Mucosa of gallbladder (tissue), 1 donor: ENCODE measurements around the gene GRIN3B. TPM values are rescaled to one million over a fixed set of nuclear protein-coding genes. Genes with fewer than 3 reads are reported as not detected.

Experiments used
- DNase-seq: peaks from one replicate; pipeline ENCODE4 v3.0.0-alpha.2; 2020; ENCODE audit warnings: low spot score
- total RNA-seq: library from RNA; stranded (reverse); gene quantifications from one replicate; pipeline ENCODE4 v1.2.1, GENCODE V29; 2021
- donor health status: DM: no; HTN: no; CAD: no.

The GRIN3B gene
- total RNA-seq, 1 donor from 2014 or later = 0.06 TPM

GRCh38 chr19:1041835-1042685 is 41.8 kb downstream of the GRIN3B start:
- no peak for DNase-seq

DNA sequence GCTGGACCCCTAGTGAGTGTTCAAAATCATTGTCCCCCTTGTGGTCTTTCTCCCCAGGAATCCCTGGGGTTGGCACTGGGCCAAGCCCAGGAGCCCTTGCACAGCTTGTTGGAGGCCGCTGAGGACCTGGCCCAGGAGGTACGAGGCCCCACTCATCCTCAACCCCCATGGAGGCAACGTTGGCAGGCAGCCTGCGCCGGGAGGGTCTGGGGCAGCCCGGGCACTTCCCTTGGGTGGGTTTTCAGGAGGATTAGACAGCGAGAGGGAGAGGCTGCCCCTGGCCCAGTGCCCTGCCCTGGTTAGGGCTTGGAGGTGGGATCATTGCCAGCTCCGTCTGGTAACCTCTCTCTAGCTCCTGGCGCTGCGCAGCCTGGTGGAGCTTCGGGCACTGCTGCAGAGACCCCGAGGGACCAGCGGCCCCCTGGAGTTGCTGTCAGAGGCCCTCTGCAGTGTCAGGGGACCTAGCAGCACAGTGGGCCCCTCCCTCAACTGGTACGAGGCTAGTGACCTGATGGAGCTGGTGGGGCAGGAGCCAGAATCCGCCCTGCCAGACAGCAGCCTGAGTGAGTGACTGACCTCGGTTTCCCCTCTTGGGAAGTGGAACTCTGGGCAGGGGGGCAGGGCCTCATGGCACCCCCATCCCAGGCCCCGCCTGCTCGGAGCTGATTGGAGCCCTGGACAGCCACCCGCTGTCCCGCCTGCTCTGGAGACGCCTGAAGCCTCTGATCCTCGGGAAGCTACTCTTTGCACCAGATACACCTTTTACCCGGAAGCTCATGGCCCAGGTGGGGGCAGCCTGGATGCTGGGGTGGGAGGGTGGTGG is 42.7 kb downstream of the GRIN3B start:
- no peak for DNase-seq

- no peak for DNase-seq
Measured at GRCh38 chr19:1045247-1045603, 45.0 kb downstream of the GRIN3B start.

DNA sequence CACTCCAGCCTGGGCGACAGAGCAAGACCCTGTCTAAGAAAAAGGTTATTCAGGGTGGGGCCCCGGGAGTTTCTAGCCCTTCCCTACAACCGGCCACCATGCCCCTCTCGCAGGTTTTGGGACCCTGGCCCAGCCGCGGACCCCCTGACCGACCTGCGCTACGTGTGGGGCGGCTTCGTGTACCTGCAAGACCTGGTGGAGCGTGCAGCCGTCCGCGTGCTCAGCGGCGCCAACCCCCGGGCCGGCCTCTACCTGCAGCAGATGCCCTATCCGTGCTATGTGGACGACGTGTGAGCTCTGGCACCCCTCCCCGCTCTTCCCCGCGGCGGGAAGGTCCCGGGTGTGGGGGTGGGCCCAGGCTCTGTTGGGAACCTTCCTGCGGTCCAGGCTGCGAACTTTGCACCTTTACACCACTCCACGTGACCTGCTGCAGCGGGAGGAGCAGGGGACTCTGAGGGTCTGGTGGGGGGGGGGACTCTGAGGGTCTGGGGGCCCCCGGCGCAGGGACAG is 46.0 kb downstream of the GRIN3B start:
- no peak for DNase-seq

GRCh38 chr19:1046836-1047695 is 46.8 kb downstream of the GRIN3B start:
- no peak for DNase-seq

GRCh38 chr19:1047696-1048147 is 47.5 kb downstream of the GRIN3B start:
- DNase-seq = no peak

- no peak for DNase-seq
Measured at GRCh38 chr19:1049106-1049505, 48.9 kb downstream of the GRIN3B start.

GRCh38 chr19:1049800-1050199 is 49.6 kb downstream of the GRIN3B start:
- DNase-seq = no peak

DNA sequence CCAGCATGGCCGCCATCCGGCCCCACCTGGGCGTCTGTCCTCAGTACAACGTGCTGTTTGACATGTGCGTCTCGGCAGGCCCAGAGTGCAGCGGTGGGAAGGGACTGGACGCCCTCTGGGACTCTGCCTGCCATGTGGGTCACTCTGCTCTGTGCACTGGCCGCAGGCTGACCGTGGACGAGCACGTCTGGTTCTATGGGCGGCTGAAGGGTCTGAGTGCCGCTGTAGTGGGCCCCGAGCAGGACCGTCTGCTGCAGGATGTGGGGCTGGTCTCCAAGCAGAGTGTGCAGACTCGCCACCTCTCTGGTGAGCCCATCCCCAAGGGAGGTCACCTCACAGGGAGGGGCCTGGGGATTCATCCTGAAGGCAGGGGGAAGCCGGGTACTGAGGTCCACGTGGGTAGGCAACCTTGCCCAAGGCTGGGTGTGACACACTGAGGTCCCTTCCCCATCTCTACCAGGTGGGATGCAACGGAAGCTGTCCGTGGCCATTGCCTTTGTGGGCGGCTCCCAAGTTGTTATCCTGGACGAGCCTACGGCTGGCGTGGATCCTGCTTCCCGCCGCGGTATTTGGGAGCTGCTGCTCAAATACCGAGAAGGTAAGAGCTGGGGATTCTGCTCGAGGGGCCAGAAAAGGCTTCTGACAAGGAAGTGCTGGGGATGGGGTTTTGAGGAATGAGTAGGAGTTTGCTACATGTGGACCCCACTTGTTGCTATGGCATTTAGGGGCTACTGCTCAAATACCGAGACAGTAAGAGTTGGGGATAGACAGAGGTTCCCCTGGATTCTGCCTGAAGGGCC is 51.0 kb downstream of the GRIN3B start:
- no peak for DNase-seq

- no peak for DNase-seq
Measured at GRCh38 chr19:1051791-1052190, 51.6 kb downstream of the GRIN3B start.

DNA sequence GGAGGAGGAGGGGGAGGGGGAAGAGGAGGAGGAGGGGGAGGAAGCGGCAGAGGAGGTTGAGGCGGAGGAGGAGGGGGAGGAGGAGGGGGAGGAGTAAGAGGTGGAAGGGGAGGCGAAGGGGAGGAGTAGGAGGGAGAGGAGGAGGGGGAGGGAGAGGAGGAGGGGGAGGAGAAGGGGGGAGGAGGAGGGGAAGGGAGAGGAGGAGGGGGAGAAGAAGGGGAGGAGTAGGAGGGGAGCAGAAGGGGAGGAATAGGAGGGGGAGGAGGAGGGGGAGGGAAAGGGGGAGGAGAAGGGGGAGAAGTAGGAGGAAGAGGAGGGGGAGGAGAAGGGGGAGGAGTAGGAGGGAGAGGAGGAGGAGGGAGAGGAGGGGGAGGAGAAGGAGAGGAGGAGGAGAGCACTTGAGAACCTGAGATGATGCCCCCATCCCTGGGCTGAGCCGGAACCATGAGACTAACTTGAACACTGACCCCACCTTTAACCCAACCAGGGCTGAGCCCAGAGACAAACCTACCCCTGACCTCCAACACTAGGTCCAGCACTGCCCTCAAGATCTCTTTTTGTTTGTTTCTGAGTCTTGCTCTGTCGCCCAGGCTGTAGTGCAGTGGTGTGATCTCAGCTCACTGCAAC is 52.2 kb downstream of the GRIN3B start:
- DNase-seq = no peak

DNA sequence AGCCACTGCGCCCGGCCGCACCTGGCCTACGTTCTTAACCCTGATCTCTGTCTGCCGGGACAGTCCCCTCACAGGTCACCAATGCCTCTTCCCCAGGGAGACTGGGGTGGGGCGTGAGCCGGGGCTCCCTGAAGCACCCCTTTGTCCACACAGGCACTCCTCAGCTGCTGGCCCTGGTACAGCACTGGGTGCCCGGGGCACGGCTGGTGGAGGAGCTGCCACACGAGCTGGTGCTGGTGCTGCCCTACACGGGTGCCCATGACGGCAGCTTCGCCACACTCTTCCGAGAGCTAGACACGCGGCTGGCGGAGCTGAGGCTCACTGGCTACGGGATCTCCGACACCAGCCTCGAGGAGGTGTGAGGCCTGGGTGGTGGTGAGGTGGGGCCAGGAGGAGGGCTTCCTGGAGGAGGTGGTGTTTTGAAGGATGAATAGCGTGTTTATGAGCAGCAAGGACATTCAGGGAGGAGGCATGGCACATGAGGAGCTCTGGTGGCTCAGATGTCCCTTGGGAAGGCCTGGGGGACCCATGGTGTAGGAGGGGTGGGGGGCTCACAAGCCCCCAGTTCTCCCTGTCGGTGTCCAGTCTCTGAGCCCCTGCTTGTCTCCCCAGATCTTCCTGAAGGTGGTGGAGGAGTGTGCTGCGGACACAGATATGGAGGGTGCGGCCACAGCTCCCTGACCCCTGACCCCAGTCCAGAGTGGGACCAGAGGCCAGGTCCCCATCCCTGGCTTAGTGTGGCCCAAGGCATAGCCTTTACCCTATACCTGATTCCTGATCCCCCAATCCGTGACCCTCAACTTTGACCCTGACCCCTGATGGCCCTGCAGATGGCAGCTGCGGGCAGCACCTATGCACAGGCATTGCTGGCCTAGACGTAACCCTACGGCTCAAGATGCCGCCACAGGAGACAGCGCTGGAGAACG is 53.2 kb downstream of the GRIN3B start:
- no peak for DNase-seq

DNA sequence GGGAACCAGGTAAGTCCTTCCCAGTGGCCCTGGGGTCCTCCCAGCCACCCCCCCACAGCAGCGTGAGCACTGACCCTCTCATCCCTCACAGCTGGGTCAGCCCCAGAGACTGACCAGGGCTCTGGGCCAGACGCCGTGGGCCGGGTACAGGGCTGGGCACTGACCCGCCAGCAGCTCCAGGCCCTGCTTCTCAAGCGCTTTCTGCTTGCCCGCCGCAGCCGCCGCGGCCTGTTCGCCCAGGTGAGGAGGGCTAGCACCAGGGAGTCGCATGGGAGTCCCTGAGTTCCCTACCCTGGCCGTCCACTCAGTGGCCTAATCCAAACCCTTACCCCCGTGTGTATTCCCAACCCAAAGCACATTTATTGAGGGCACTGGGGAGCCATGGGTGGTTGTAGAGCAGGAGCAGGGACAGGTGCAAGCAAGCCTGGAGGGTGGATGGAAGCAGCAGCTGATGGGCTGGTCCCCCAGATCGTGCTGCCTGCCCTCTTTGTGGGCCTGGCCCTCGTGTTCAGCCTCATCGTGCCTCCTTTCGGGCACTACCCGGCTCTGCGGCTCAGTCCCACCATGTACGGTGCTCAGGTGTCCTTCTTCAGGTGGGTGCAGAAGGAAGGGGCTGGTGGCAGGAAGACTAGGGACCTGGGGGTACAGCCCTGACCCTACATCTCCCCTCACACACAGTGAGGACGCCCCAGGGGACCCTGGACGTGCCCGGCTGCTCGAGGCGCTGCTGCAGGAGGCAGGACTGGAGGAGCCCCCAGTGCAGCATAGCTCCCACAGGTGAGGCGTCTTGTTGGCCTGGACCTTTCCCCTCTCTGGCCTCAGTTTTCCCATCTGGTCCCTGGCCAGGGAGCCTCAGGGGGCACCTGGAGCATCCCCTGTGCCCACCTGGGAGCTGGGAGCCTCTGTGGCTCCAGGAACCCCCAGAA is 54.1 kb downstream of the GRIN3B start:
- no peak for DNase-seq

DNA sequence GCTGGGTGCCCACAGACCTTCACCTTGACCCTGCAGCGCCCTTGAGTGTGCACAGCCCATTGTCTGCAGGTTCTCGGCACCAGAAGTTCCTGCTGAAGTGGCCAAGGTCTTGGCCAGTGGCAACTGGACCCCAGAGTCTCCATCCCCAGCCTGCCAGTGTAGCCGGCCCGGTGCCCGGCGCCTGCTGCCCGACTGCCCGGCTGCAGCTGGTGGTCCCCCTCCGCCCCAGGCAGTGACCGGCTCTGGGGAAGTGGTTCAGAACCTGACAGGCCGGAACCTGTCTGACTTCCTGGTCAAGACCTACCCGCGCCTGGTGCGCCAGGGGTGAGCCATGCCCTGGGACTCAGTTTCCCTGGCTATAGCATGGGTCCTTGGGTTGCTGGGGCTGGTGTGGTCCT is 54.8 kb downstream of the GRIN3B start:
- DNase-seq = no peak

- DNase-seq = no peak
Measured at GRCh38 chr19:1055886-1056620, 55.8 kb downstream of the GRIN3B start.

DNA sequence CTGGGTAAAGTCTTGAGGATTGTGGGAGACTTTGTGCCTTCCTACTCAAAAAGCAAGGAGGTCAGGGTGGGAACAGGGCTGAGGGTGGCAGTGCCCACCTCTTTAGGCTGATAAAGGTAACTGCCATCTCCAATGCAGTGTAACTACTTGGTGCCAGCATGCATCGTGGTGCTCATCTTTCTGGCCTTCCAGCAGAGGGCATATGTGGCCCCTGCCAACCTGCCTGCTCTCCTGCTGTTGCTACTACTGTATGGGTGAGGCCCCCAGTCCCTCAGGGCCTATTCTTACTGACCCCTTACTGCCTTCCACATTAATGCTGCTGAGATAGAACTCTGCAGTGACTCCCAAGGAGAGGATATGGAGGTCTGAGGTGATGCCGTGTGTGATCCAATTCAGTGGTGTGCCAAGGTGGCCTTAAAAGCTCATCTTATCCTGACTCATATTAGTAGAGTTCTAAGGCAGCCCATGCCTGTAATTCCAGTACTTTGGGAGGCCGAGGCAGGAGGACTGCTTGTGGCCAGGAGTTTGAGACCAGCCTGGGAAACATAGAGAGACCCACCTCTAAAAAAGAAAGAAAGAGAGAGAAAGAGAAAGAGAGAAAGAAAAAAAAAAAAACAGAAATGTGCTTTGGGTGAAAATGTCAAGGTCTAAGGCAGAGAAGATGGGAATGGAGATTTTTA is 57.1 kb downstream of the GRIN3B start:
- no peak for DNase-seq

DNA sequence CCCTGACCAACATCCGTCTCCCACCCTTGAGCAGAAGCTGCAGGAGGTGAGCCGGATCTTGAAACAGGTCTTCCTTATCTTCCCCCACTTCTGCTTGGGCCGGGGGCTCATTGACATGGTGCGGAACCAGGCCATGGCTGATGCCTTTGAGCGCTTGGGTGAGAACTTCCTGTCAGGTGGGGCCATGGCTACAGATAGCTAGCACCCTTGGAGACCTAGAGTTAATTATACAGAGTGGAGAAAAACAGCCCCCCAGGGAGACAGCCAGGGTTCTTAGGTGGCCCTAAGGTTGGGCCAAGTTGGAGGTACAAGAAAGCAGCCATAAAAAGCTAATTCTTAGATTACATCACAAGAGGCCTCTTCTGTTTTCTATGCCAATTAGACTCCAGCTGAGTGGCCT is 57.9 kb downstream of the GRIN3B start:
- DNase-seq = no peak
